ENCODE measurements around the gene ARL3.
"Not testable (repeated sequence)": the region's sequence is repeated elsewhere in the genome, so short reads cannot be mapped to it uniquely, and the experiment has no call there.

The ARL3 gene

GRCh38 chr10:102735065-102735562, 20.9 kb upstream of the ARL3 start:
- DNase-seq = no peak

DNA sequence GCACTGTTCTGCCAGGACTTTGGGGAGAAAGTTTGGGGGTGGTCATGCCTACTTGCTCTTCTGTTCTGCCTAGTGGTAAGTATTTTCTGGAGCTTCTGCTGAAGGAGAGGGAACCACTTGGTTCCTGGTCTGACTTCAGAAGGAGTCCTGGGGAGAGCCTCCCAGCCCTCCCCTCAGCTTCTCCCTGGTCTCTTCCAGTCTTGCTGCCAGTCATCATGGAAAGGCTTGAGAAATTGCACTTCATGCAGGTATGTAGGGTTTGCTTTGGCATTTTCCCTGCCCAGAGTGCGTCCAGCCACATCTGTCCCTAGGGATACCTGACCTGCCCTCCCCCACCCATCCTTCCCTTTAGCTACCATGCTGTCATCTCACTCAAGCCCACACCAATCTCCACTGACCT, 18.5 kb upstream of the ARL3 start:
- no peak for DNase-seq

GRCh38 chr10:102731222-102731800, 17.1 kb upstream of the ARL3 start:
- DNase-seq = no peak

- peak; percentile 16 for DNase-seq
Observed at GRCh38 chr10:102729029-102730026, 15.1 kb upstream of the ARL3 start.

DNA sequence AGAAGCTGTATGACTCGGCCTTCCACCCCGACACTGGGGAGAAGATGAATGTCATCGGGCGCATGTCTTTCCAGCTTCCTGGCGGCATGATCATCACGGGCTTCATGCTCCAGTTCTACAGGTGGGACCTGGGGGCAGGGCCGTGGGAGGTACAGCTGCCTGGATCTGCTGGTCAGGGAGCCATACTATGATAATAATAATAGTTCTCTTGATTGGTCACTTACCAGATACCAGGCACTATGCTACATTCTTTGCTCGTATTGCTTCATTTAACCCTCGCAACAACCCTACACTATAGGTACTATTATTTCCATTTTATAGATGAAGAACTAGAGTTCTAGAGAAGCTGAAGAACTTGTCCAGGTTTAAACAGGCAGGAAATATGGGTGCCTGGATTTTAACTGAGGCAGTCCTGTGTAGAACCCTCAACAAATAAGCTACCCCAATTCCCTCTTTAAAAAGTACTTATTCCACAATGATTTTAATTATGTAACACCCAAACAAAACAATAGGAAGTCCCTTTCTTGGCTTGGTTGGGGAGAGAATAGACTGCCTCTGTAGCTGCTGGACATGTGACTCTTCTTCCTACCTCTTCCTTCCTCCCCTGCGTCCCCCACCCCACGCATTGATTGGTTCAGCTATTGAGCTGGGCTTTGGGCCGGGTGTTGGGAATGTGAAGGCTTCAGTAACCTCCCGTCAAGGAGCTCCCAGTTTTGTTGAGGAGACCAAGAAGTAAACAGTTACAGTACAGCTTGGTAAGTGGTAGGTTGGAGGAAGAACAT, 13.0 kb upstream of the ARL3 start:
- no peak for DNase-seq

GRCh38 chr10:102726274-102726673, 12.1 kb upstream of the ARL3 start:
- DNase-seq = no peak

DNA sequence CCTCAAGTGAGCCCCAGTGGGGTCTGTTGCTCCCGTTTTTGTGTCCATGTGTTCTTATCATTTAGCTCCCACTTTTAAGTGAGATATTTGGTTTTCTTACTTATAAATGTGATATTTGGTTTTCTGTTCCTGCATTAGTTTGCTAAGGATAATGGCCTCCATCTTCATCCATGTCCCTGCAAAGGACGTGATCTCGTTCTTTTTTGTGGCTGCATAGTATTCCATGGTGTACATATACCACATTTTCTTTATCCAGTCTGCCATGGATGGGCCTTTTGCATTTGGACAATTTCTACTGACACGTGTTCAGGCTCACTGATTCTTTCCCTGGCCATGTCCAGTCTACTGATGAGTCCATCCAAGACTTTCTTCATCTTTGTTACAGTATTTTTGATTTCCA, 9.8 kb upstream of the ARL3 start:
- DNase-seq = no peak

DNA sequence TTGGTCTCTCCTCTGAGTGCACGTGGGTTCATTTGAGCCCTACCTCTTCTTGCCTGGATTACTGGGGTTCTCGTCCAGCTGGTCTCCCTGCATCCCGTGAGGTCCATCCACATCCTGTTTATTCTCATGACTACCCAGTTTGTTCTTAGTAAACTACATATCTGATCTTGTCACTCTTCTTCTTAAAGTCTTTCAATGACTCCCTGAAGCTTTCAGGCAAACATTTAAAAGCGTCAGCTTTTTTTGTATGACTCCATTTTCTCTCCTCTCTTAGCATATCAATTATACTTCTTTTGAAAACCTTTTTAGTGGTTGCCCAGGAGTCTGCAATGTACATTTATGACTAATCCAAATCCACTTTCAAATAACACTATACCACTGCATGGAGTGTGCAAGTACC, 7.8 kb upstream of the ARL3 start:
- no peak for DNase-seq

GRCh38 chr10:102720775-102721301, 6.6 kb upstream of the ARL3 start:
- DNase-seq = no peak

DNA sequence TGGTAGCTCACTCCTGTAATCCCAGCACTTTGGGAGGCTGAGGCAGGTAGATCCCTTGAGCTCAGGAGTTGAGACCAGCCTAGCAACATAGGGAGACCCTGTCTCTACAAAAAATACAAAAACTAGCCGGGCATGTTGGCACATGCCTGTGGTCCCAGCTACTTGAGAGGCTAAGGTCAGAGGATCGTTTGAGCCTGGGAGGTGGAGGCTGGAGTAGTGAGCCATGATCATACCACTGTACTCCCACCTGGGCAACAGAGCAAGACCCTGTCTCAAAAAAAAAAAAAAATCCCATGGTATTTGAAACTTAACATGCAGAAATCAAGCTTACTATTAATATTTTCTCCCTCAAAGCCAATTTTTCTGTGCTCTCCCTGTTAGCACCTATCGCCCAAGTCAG, 6.1 kb upstream of the ARL3 start:
- DNase-seq = no peak

- no peak for DNase-seq
Observed at GRCh38 chr10:102718220-102718619, 4.0 kb upstream of the ARL3 start.

DNA sequence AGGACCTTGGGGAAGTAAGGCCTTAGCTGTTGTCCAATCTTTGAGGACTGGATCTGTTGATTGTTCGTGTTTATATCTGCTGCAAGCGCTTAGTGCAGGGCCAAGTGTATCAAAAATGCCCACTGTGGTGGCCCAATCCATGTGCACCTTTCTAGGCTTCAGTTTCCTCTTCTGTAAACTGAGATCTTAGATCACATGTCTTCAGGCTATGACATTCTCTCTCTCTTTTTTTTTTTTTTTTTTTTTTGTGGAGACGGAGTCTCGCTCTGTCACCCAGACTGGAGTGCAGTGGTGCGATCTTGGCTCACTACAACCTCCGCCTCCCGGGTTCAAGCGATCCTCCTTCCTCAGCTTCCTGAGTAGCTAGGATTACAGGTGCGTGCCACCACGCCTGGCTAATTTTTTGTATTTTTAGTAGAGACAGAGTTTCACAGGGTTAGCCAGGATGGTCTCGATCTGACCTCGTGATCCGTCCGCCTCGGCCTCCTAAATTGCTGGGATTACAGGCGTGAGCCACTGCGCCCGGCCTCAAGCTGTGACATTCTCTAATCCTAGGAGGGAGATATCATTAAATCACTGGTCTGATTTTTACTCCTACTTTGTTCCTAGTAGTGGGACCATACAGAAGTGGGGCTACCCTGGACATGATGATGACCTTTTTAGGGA, 2.8 kb upstream of the ARL3 start:
- DNase-seq = not testable (repeated sequence)

- no peak for DNase-seq
Observed at GRCh38 chr10:102715880-102716279, 1.7 kb upstream of the ARL3 start.

GRCh38 chr10:102714621-102715455, 641 bp upstream of the ARL3 start, which contains the start of gene SFXN2:
SFXN2 (plus strand) TSS chr10:102714636; CDS start chr10:102726637, 12,001 bp downstream.
- DNase-seq = no peak

DNA sequence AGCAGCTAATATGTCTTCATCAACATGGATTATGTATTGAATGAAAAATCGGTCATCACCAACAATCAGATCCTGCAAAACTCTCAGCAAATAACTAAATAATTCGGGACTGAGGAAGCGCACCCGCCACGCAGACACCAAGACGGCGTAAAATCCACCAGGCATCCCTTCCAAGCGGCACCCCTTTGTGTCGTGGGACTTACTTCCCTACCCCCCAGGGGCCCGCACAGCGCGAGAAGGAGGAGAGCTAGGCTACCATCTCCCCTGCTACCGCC, 721 bp downstream of the ARL3 start:
- no peak for DNase-seq

DNA sequence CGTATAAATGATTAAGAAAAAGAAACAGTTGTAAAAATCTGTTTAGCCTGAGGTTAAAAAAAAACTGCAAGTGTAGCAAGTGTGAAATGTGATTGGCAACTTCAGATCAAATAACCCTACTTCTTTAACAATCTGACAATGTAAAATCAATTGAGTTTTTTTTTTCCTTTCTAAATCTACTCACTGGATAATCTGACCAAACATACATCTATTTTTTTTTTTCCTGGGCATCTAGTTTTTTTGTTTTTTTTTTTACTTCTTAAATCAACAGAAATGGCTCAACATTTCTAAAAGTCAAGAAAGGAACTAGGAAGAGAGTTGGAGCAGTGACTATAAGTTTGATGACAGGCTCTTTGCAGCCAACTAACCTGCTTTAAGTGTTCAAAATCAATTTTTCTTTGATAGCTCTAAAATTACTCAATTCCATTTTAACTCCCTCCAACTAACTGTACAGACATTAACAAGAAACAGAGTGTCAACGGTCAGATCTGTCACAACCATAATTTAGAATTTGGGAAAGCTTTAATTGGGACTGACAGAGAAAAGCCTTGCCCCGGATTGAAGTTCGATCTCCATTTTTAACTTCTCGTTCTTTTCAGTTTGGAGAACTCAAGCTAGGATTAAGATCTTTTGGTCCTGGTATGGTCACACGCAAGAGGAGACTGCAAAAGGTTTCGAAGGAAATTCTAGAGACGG, 1.2 kb downstream of the ARL3 start:
- no peak for DNase-seq

GRCh38 chr10:102712089-102712488, 2.1 kb downstream of the ARL3 start:
- DNase-seq = no peak

- DNase-seq = no peak
Observed at GRCh38 chr10:102710609-102711008, 3.6 kb downstream of the ARL3 start.

DNA sequence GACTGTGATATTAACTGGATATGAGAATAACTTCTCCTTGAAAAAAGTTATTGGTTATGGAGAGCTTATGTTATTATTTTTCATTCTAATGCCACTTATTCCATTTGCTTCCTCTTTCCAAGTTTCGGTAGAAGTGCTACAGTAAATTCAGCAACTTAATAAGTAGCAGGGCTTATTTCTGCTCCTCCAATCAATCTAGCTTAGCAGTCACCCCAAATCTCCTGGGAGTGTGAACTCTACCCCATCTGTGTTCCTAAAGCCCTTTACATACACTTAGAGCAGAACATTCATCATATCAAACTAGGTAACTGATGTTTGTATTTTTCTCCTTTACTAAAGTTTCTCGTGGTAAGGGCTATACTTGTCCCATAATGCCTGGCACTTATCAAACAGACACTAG, 8.7 kb downstream of the ARL3 start:
- no peak for DNase-seq

GRCh38 chr10:102704915-102705314, 9.3 kb downstream of the ARL3 start:
- DNase-seq = no peak

DNA sequence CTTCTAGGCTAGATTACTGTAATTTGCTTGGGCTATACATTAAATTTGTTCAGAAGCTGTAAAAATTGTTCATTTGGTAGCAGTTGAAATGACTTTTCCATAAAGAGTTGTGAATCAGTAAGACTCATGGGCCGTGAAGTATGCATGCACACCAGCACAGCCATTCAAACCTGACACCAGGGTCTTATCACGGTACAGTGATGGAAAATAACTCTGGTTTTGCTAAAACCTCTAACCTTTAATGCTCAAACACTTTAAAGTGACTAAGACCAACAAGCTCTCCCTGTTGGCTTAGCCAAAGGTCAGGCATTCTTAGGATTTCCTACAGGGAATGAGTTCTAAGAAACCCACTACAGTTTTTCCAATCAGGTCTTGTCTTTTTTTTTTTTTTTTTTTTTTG, 11.5 kb downstream of the ARL3 start:
- DNase-seq = no peak

Measured in NCI-H1092 (cell line).